ENCODE data around the gene MS4A1.

DNA sequence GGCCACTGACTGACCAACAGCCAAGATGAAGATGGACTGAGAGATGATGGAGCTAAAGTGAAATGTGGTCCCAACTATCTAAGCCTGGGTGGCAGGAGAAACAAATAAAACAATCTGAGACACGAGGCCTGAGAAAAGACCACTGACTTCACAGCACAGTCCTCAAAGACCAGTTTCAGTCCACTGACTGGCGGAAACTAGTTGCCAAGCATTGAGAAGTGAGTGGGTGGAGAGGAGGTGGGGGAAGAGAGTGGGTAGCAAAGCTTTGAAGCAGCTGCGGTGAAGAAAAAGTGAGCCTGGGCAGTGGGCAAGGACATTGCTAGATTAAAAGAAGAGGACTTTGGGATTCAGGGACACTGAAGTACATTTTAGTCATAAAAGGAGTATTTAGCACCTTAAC lies 1.9 kb downstream of the MS4A1 start:
- no peak for TF ChIP-seq YY1 (IDR thresholded peaks at IDR 0.05; ENCODE audit: low read depth, low read length)
- no peak for TF ChIP-seq RBBP5 (IDR thresholded peaks at IDR 0.05; ENCODE audit: borderline replicate concordance, low read depth, low read length)
- TF ChIP-seq, protein P1, sequence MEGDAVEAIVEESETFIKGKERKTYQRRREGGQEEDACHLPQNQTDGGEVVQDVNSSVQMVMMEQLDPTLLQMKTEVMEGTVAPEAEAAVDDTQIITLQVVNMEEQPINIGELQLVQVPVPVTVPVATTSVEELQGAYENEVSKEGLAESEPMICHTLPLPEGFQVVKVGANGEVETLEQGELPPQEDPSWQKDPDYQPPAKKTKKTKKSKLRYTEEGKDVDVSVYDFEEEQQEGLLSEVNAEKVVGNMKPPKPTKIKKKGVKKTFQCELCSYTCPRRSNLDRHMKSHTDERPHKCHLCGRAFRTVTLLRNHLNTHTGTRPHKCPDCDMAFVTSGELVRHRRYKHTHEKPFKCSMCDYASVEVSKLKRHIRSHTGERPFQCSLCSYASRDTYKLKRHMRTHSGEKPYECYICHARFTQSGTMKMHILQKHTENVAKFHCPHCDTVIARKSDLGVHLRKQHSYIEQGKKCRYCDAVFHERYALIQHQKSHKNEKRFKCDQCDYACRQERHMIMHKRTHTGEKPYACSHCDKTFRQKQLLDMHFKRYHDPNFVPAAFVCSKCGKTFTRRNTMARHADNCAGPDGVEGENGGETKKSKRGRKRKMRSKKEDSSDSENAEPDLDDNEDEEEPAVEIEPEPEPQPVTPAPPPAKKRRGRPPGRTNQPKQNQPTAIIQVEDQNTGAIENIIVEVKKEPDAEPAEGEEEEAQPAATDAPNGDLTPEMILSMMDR (IDR thresholded peaks at IDR 0.05; ENCODE audit: control extremely low read depth in 1 of 3, insufficient read depth in 1 of 3, low read depth in 1 of 3, low read length in 3 of 3), result no peak
- TF ChIP-seq, protein P2, sequence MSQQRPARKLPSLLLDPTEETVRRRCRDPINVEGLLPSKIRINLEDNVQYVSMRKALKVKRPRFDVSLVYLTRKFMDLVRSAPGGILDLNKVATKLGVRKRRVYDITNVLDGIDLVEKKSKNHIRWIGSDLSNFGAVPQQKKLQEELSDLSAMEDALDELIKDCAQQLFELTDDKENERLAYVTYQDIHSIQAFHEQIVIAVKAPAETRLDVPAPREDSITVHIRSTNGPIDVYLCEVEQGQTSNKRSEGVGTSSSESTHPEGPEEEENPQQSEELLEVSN (IDR thresholded peaks at IDR 0.05), result no peak
- TF ChIP-seq PHF8 (conservative IDR thresholded peaks at IDR 0.05; ENCODE audit: low read depth, low read length), result no peak
- TF ChIP-seq POLR2AphosphoS5 (IDR thresholded peaks at IDR 0.05; ENCODE audit: low read depth, low read length), result no peak
- TF ChIP-seq RXRA (IDR thresholded peaks at IDR 0.05; ENCODE audit: insufficient read depth, low read depth, low read length), result no peak
- no peak for TF ChIP-seq SUZ12 (IDR thresholded peaks at IDR 0.05; ENCODE audit: low read length)
- TF ChIP-seq RFX5 (IDR thresholded peaks at IDR 0.05; ENCODE audit: borderline replicate concordance, low read depth, low read length), result no peak

All from H1 (cell line).